GM23338 (cell line): ENCODE results near the gene MLLT6. TPM values are rescaled to one million over a fixed set of nuclear protein-coding genes. Genes with fewer than 3 reads are reported as not detected.

Source experiments
- ATAC-seq: fragments of 200-7000 bp; cut with Tn5 transposase; 3 replicates; pipeline ENCODE4 v1.9.1; 2020
- DNase-seq: peaks from one replicate; pipeline ENCODE4 v3.0.0-alpha.2; 2015; ENCODE audit warnings: low spot score
- H2AFZ ChIP-seq: fragments of 200-600 bp; sonication (generic); 2 replicates; pipeline ENCODE4 v1.8.0; 2016; ENCODE audit warnings: antibody characterized with exemption, mild to moderate bottlenecking, moderate library complexity
- H3F3A ChIP-seq: fragments of 200-600 bp; sonication (generic); replicated peaks from 2 replicates; pipeline ENCODE4 v1.8.0; 2017; ENCODE audit warnings: antibody characterized with exemption, mixed run types, low read depth
- H3K27ac ChIP-seq: fragments of 200-600 bp; sonication (generic); 2 replicates; pipeline ENCODE4 v1.6.1; 2016; ENCODE audit warnings: low read depth
- H3K27me3 ChIP-seq: fragments of 200-600 bp; sonication (generic); 2 replicates; pipeline ENCODE4 v1.8.0; 2016; ENCODE audit warnings: mild to moderate bottlenecking, mixed run types, moderate library complexity; ENCODE audit not compliant: insufficient read depth
- H3K36me3 ChIP-seq: fragments of 200-600 bp; sonication (generic); 2 replicates; pipeline ENCODE4 v1.8.0; 2016; ENCODE audit warnings: mild to moderate bottlenecking; ENCODE audit not compliant: insufficient read depth
- H3K4me1 ChIP-seq: fragments of 200-600 bp; sonication (generic); 2 replicates; pipeline ENCODE4 v1.8.0; 2016; ENCODE audit warnings: mild to moderate bottlenecking, moderate library complexity; ENCODE audit not compliant: insufficient read depth
- H3K4me2 ChIP-seq: fragments of 200-600 bp; sonication (generic); 2 replicates; pipeline ENCODE4 v1.7.1; 2017; ENCODE audit warnings: mixed run types
- H3K4me3 ChIP-seq: fragments of 200-600 bp; sonication (generic); 2 replicates; pipeline ENCODE4 v1.6.1; 2016; ENCODE audit warnings: mixed run types
- H3K79me2 ChIP-seq: fragments of 200-600 bp; sonication (generic); replicated peaks from 2 replicates; pipeline ENCODE4 v1.8.0; 2017; ENCODE audit warnings: mild to moderate bottlenecking; ENCODE audit not compliant: insufficient read depth
- H3K9me2 ChIP-seq: fragments of 200-600 bp; sonication (generic); 2 replicates; pipeline ENCODE4 v1.8.0; 2017; ENCODE audit not compliant: insufficient read depth
- H4K20me1 ChIP-seq: fragments of 200-600 bp; sonication (generic); replicated peaks from 2 replicates; pipeline ENCODE4 v1.8.0; 2017; ENCODE audit warnings: mild to moderate bottlenecking; ENCODE audit not compliant: insufficient read depth
- H3K27ac Mint-ChIP-seq: 2 replicates; pipeline ENCODE4 v1.8.0; 2020; ENCODE audit warnings: inconsistent platforms, mild to moderate bottlenecking, moderate library complexity, mixed read lengths
- H3K27me3 Mint-ChIP-seq: 3 replicates; pipeline ENCODE4 v1.8.0; 2022; ENCODE audit warnings: low read depth, mild to moderate bottlenecking, moderate library complexity, mixed read lengths, inconsistent platforms; ENCODE audit not compliant: insufficient read depth, poor library complexity
- H3K36me3 Mint-ChIP-seq: 3 replicates; pipeline ENCODE4 v1.8.0; 2021; ENCODE audit warnings: low read depth, mild to moderate bottlenecking, inconsistent platforms, moderate library complexity, mixed read lengths
- H3K4me1 Mint-ChIP-seq: 3 replicates; pipeline ENCODE4 v1.8.0; 2020; ENCODE audit warnings: mild to moderate bottlenecking, inconsistent platforms, mixed read lengths
- H3K4me3 Mint-ChIP-seq: 3 replicates; pipeline ENCODE4 v1.8.0; 2021; ENCODE audit warnings: moderate library complexity, mild to moderate bottlenecking, inconsistent platforms, mixed read lengths
- H3K9me3 Mint-ChIP-seq: 3 replicates; pipeline ENCODE4 v1.8.0; 2020; ENCODE audit warnings: moderate library complexity, mild to moderate bottlenecking, inconsistent platforms, mixed read lengths
- EZH2phosphoT487 ChIP-seq: fragments of 200-600 bp; sonication (generic); IDR thresholded peaks from one replicate; pipeline ENCODE4 v1.8.1; 2018; ENCODE audit warnings: antibody characterized with exemption; ENCODE audit not compliant: unreplicated experiment
- JUNB ChIP-seq: IDR thresholded peaks from one replicate; pipeline ENCODE4 v1.6.1; 2016; ENCODE audit warnings: antibody characterized with exemption; ENCODE audit not compliant: unreplicated experiment
- NANOG ChIP-seq: IDR thresholded peaks from 2 replicates; pipeline ENCODE4 v1.6.1; 2016; ENCODE audit warnings: antibody characterized with exemption, borderline replicate concordance
- POLR2AphosphoS5 ChIP-seq: IDR thresholded peaks from 2 replicates; pipeline ENCODE4 v1.6.1; 2016; ENCODE audit warnings: antibody characterized with exemption, low read depth
- STAT1 ChIP-seq: IDR thresholded peaks from one replicate; pipeline ENCODE4 v1.6.1; 2016; ENCODE audit warnings: antibody characterized with exemption; ENCODE audit not compliant: unreplicated experiment
- ZNF114 ChIP-seq: fragments of 250-450 bp; sonication (Bioruptor Pico); IDR thresholded peaks from 2 replicates; pipeline ENCODE4 v1.5.0; 2020; ENCODE audit warnings: mild to moderate bottlenecking, moderate library complexity
- ZNF331 ChIP-seq: fragments of 250-450 bp; sonication (Bioruptor Pico); IDR thresholded peaks from 2 replicates; pipeline ENCODE4 v1.5.0; 2020; ENCODE audit warnings: low read depth, mild to moderate bottlenecking, moderate library complexity
- polyA plus RNA-seq: library from polyadenylated mRNA; unstranded; fragments of >200 nt; fragmentation: Nextera tagmentation; extraction: Ambion mirVana; gene quantifications from 2 replicates; pipeline ENCODE4 v1.2.1, GENCODE V29; 2016
- total RNA-seq: library from RNA; depleted of rRNA; stranded (reverse); fragments of >200 nt; shearing (Covaris generic); gene quantifications from 2 replicates; pipeline ENCODE4 v1.2.3, GENCODE V29; 2014
- TF ChIP-seq, protein P1 (sequence below): IDR thresholded peaks from one replicate; pipeline ENCODE4 v1.6.1; 2018; ENCODE audit warnings: antibody characterized with exemption; ENCODE audit not compliant: unreplicated experiment
- TF ChIP-seq, protein P2 (sequence below), 2 experiments: fragments of 200-600 bp in 1 of 2; sonication (generic) in 1 of 2; conservative IDR thresholded peaks; 2 replicates each; pipeline versions ENCODE4 v1.5.1 to v1.6.1; 2016 to 2017; ENCODE audit warnings: antibody characterized with exemption in 2 of 2, low read depth in 2 of 2, mild to moderate bottlenecking in 2 of 2, moderate library complexity in 1 of 2
- TF ChIP-seq, protein P3 (sequence below): IDR thresholded peaks from 2 replicates; pipeline ENCODE4 v1.6.1; 2016; ENCODE audit warnings: antibody characterized with exemption

Gene MLLT6
- total and polyA plus RNA-seq, 2 experiments from 2014 or later = 2.6 to 2.8 TPM

DNA sequence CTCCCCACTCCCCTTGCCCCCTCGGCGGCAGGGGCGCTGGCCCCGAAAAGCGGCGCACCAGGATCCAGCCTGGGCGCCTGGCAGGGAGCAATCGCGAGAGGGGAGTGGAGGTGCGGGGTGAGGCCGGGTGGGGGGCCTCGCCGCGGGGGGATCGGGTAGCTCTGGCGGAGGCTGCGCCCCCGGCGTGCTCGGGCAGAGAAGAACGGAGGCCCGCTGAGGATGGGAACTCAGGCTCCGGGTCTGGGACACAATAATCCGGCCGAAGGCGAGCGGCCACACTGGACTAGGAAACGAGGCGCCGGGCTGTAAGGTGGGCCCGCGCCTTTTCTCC is 43.8 kb downstream of the MLLT6 start (continued):
- TF ChIP-seq EZH2phosphoT487 = no peak
- TF ChIP-seq ZNF331 (CRISPR knock-in tag) = no peak
- no peak for TF ChIP-seq ZNF114 (CRISPR knock-in tag)
- no peak for TF ChIP-seq JUNB
- no peak for TF ChIP-seq NANOG
- TF ChIP-seq, protein P1, sequence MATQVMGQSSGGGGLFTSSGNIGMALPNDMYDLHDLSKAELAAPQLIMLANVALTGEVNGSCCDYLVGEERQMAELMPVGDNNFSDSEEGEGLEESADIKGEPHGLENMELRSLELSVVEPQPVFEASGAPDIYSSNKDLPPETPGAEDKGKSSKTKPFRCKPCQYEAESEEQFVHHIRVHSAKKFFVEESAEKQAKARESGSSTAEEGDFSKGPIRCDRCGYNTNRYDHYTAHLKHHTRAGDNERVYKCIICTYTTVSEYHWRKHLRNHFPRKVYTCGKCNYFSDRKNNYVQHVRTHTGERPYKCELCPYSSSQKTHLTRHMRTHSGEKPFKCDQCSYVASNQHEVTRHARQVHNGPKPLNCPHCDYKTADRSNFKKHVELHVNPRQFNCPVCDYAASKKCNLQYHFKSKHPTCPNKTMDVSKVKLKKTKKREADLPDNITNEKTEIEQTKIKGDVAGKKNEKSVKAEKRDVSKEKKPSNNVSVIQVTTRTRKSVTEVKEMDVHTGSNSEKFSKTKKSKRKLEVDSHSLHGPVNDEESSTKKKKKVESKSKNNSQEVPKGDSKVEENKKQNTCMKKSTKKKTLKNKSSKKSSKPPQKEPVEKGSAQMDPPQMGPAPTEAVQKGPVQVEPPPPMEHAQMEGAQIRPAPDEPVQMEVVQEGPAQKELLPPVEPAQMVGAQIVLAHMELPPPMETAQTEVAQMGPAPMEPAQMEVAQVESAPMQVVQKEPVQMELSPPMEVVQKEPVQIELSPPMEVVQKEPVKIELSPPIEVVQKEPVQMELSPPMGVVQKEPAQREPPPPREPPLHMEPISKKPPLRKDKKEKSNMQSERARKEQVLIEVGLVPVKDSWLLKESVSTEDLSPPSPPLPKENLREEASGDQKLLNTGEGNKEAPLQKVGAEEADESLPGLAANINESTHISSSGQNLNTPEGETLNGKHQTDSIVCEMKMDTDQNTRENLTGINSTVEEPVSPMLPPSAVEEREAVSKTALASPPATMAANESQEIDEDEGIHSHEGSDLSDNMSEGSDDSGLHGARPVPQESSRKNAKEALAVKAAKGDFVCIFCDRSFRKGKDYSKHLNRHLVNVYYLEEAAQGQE = no peak
- TF ChIP-seq, protein P2, sequence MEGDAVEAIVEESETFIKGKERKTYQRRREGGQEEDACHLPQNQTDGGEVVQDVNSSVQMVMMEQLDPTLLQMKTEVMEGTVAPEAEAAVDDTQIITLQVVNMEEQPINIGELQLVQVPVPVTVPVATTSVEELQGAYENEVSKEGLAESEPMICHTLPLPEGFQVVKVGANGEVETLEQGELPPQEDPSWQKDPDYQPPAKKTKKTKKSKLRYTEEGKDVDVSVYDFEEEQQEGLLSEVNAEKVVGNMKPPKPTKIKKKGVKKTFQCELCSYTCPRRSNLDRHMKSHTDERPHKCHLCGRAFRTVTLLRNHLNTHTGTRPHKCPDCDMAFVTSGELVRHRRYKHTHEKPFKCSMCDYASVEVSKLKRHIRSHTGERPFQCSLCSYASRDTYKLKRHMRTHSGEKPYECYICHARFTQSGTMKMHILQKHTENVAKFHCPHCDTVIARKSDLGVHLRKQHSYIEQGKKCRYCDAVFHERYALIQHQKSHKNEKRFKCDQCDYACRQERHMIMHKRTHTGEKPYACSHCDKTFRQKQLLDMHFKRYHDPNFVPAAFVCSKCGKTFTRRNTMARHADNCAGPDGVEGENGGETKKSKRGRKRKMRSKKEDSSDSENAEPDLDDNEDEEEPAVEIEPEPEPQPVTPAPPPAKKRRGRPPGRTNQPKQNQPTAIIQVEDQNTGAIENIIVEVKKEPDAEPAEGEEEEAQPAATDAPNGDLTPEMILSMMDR (conservative IDR thresholded peaks at IDR 0.05; ENCODE audit: low read depth in 2 of 2) = no peak
- TF ChIP-seq STAT1 = no peak
- TF ChIP-seq, protein P3, sequence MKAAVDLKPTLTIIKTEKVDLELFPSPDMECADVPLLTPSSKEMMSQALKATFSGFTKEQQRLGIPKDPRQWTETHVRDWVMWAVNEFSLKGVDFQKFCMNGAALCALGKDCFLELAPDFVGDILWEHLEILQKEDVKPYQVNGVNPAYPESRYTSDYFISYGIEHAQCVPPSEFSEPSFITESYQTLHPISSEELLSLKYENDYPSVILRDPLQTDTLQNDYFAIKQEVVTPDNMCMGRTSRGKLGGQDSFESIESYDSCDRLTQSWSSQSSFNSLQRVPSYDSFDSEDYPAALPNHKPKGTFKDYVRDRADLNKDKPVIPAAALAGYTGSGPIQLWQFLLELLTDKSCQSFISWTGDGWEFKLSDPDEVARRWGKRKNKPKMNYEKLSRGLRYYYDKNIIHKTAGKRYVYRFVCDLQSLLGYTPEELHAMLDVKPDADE = no peak
- TF ChIP-seq POLR2AphosphoS5 = no peak

DNA sequence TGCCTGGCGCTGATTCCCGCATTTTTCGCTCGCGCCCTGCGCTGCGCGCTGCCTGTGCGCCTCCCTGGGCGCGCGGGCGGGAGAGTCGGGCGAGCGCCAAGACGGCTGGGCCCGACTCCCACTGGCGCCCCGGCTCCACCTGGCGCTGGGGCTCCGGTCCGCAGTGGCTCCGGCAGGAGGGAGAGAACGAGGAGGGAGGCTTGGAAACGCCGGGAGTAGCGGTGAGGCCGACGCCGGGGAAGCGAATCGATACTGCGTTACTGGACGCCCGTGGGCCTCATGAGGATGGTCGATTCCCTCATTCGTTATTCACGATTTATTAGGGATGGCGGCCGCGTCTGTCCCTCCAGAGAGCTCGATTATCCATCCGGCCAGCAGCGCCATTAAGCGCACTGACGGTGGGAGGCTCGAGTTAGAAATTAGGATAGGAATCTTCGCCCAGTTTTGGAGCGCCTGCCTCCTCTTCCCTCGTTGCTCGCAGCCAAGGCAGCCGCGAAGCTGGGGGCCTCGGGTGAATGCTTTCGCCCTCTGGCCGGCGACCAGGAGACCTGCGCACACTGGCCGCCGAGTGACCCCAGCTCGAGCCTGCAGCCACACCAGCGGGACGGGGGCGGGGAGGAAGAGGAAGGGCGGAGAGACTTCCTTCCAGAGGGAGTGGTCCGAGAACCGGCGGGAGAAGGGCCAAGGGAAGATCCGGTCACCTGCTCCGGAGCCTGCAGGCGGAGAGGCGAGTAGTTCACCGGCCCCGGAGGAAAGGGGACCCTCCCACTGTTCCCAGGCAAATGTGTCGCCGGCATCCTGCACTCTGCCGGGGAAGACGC is 44.4 kb downstream of the MLLT6 start:
- peaks cover 30% of the 10 kb centered on the region for H3K4me1 Mint-ChIP-seq
- Histone ChIP-seq H3K27me3 (peaks cover 16% of the 10 kb centered on the region), H3K4me1 (peaks cover 43% of the 10 kb centered on the region), H4K20me1 (peaks cover 33% of the 10 kb centered on the region), H3K9me2 (no peaks in the 10 kb centered on the region), H3F3A (peaks cover 3% of the 10 kb centered on the region; the same call in 1 of the 2 replicates), H2AFZ (peak overlapping the region; percentile 72), H3K4me2 (peak overlapping the region; percentile 96), H3K36me3 (no peaks in the 10 kb centered on the region), H3K79me2 (peaks cover 51% of the 10 kb centered on the region), H3K27ac (peak overlapping the region; percentile 66; the same call in 1 of the 2 replicates), H3K4me3 (peak overlapping the region; percentile 69)
- H3K27me3 Mint-ChIP-seq = peaks cover 44% of the 10 kb centered on the region
- H3K9me3 Mint-ChIP-seq = peaks cover 5% of the 10 kb centered on the region
- peak; percentile 91 for DNase-seq
- no peak for TF ChIP-seq ZNF114 (CRISPR knock-in tag)
- peak; percentile 96 for TF ChIP-seq POLR2AphosphoS5
- H3K36me3 Mint-ChIP-seq = peaks cover 16% of the 10 kb centered on the region
- peak; percentile 19 for ATAC-seq
- peak overlapping the region; percentile 45; the same call in 1 of the 2 replicates for H3K27ac Mint-ChIP-seq
- H3K4me3 Mint-ChIP-seq = peak overlapping the region; percentile 97
